ENCODE measurements around the gene SERPINA5.

- TF ChIP-seq CTCF (IDR thresholded peaks at IDR 0.05) (no peak), USF2 (CRISPR knock-in tag; IDR thresholded peaks at IDR 0.05) (no peak), NR2C2 (CRISPR knock-in tag; IDR thresholded peaks at IDR 0.05) (no peak), ATF3 (CRISPR knock-in tag; conservative IDR thresholded peaks at IDR 0.05) (no peak), E2F5 (CRISPR knock-in tag; IDR thresholded peaks at IDR 0.05) (no peak), TEAD1 (CRISPR knock-in tag; IDR thresholded peaks at IDR 0.05) (no peak), PREB (CRISPR knock-in tag; IDR thresholded peaks at IDR 0.05; ENCODE audit: borderline replicate concordance) (no peak), SP1 (CRISPR knock-in tag; conservative IDR thresholded peaks at IDR 0.05) (no peak), MAX (CRISPR knock-in tag; IDR thresholded peaks at IDR 0.05) (no peak), TP53 (CRISPR knock-in tag; IDR thresholded peaks at IDR 0.05) (no peak), ATF2 (CRISPR knock-in tag; IDR thresholded peaks at IDR 0.05; ENCODE audit: borderline replicate concordance, low read depth) (no peak), ARID4B (CRISPR knock-in tag; IDR thresholded peaks at IDR 0.05; ENCODE audit: borderline replicate concordance) (no peak), E2F4 (CRISPR knock-in tag; IDR thresholded peaks at IDR 0.05; ENCODE audit: borderline replicate concordance, low read depth) (no peak), USF1 (CRISPR knock-in tag; IDR thresholded peaks at IDR 0.05) (no peak)
These were observed 7.5 kb upstream of the SERPINA5 start for GRCh38 chr14:94573475-94574277.

All from WTC11 (cell line).